Measurements from ENCODE around the gene VWF. TPM values are rescaled to one million over a fixed set of nuclear protein-coding genes. Genes with fewer than 3 reads are reported as not detected.

VWF gene
- total RNA-seq, 2 donors from 2014 or later, result 248 to 476 TPM

DNA sequence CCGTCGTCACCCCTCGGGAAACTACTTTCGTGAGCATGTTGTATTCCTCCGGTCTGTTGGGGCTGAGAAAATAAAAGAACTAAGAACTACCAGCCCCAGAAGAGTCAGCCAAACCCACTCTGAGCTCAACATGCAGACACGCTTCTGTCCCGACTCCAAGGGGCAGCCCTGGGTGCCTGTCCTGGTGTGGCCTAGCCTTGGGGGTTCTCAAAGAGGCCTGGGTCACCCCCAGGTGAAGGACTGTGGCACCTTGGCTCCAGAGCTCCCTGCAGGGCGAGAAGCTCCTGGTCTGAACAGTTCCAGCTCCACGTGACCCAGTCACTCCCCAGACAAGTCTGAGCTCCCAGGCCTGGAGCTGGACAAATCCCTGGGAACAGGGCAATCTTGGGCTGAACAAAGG is 87.0 kb downstream of the VWF start:
- 90 to 93% methylated on average over 2 to 9 of the region's 9 CpGs for WGBS, 2 experiments (ENCODE audit: insufficient coverage in 1 of 2, insufficient read length in 1 of 2)
- no peak for DNase-seq
- Histone ChIP-seq H3K4me3 (ENCODE audit: low read length) (no peak overlapping the region), H3K27ac (ENCODE audit: low read depth, low read length) (no peak overlapping the region), H3K9ac (ENCODE audit: extremely low read depth, low read length, poor library complexity, severe bottlenecking) (no peak overlapping the region), H3K27me3 (ENCODE audit: control insufficient read depth, insufficient read depth, low read length, poor library complexity, severe bottlenecking) (no peaks in the 10 kb centered on the region), H3K36me3 (ENCODE audit: control insufficient read depth, insufficient read depth, low read length) (peaks cover 66% of the 10 kb centered on the region), H3K4me1 (ENCODE audit: control insufficient read depth, insufficient read depth, low read length) (peaks cover 8% of the 10 kb centered on the region), H3K9me3 (ENCODE audit: control insufficient read depth, low read length) (no peaks in the 10 kb centered on the region)
- Mint-ChIP-seq H3K27ac (no peak overlapping the region), H3K27me3 (ENCODE audit: insufficient read depth) (no peaks in the 10 kb centered on the region), H3K4me3 (no peak overlapping the region), H3K36me3 (ENCODE audit: low read depth) (peaks cover 82% of the 10 kb centered on the region), H3K9me3 (no peaks in the 10 kb centered on the region), H3K4me1 (peaks cover 19% of the 10 kb centered on the region)
- TF ChIP-seq, protein P1, sequence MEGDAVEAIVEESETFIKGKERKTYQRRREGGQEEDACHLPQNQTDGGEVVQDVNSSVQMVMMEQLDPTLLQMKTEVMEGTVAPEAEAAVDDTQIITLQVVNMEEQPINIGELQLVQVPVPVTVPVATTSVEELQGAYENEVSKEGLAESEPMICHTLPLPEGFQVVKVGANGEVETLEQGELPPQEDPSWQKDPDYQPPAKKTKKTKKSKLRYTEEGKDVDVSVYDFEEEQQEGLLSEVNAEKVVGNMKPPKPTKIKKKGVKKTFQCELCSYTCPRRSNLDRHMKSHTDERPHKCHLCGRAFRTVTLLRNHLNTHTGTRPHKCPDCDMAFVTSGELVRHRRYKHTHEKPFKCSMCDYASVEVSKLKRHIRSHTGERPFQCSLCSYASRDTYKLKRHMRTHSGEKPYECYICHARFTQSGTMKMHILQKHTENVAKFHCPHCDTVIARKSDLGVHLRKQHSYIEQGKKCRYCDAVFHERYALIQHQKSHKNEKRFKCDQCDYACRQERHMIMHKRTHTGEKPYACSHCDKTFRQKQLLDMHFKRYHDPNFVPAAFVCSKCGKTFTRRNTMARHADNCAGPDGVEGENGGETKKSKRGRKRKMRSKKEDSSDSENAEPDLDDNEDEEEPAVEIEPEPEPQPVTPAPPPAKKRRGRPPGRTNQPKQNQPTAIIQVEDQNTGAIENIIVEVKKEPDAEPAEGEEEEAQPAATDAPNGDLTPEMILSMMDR (conservative IDR thresholded peaks at IDR 0.05), result no peak

DNA sequence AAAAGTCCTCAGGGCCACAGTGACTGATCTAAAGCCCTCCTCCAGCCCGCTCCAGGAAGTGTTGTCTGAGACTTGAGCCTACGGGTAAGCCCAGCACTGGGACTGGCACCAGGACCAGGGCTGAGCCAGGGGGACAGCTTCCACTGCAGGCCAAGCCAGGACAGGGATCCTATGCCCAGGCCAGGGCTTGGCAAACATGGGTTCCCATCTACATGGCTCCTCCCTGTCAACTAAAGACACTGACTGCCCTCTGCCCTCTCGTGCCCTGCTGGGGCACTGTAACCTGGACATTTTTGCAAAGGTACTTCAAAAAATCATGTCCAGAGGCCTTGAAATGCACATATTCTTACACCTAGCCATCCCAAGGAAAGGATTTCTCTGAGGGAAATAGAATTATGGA is 88.0 kb downstream of the VWF start:
- Mint-ChIP-seq H3K4me1 (peaks cover 19% of the 10 kb centered on the region), H3K27ac (no peak overlapping the region), H3K36me3 (ENCODE audit: low read depth) (peaks cover 81% of the 10 kb centered on the region), H3K27me3 (ENCODE audit: insufficient read depth) (no peaks in the 10 kb centered on the region), H3K9me3 (no peaks in the 10 kb centered on the region), H3K4me3 (no peak overlapping the region)
- no peak overlapping the region for H3K27ac ChIP-seq (ENCODE audit: low read depth, low read length)
- no peak overlapping the region for H3K9ac ChIP-seq (ENCODE audit: extremely low read depth, low read length, poor library complexity, severe bottlenecking)
- TF ChIP-seq, protein P1 (conservative IDR thresholded peaks at IDR 0.05), result no peak
- H3K36me3 ChIP-seq (ENCODE audit: control insufficient read depth, insufficient read depth, low read length), result peaks cover 58% of the 10 kb centered on the region
- no peak for DNase-seq
- H3K4me1 ChIP-seq (ENCODE audit: control insufficient read depth, insufficient read depth, low read length), result peaks cover 8% of the 10 kb centered on the region
- H3K4me3 ChIP-seq (ENCODE audit: low read length), result no peak overlapping the region
- H3K9me3 ChIP-seq (ENCODE audit: control insufficient read depth, low read length), result no peaks in the 10 kb centered on the region
- H3K27me3 ChIP-seq (ENCODE audit: control insufficient read depth, insufficient read depth, low read length, poor library complexity, severe bottlenecking), result no peaks in the 10 kb centered on the region
- 86 to 96% methylated on average over 1 to 3 of the region's 3 CpGs for WGBS, 2 experiments (ENCODE audit: insufficient coverage in 1 of 2, insufficient read length in 1 of 2)

DNA sequence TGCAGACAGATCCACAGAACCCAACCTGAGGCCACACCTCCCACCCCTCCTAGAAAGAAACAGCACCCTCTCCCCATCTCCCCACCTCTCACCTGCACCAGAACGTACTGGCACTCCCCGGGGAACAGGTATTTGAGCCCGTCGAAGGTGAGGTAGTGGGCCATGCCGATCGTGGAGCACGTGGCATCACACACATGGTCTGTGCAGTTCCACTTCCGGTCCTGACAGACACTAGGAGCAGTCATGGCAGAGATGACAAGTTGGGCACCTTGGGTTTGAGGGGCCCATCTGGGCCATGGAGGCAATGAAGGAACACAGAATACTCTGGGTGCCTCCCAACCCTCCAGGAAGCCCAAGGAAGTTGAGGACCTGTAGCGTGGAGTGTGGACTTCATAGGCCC is 89.9 kb downstream of the VWF start:
- TF ChIP-seq, protein P1 (conservative IDR thresholded peaks at IDR 0.05), result no peak
- Mint-ChIP-seq H3K27ac (peak overlapping the region; percentile 38), H3K4me3 (no peak overlapping the region), H3K36me3 (ENCODE audit: low read depth) (peaks cover 93% of the 10 kb centered on the region), H3K27me3 (ENCODE audit: insufficient read depth) (no peaks in the 10 kb centered on the region), H3K4me1 (peaks cover 15% of the 10 kb centered on the region), H3K9me3 (no peaks in the 10 kb centered on the region)
- Histone ChIP-seq H3K4me3 (ENCODE audit: low read length) (no peak overlapping the region), H3K9ac (ENCODE audit: extremely low read depth, low read length, poor library complexity, severe bottlenecking) (no peak overlapping the region), H3K27me3 (ENCODE audit: control insufficient read depth, insufficient read depth, low read length, poor library complexity, severe bottlenecking) (no peaks in the 10 kb centered on the region), H3K4me1 (ENCODE audit: control insufficient read depth, insufficient read depth, low read length) (peaks cover 8% of the 10 kb centered on the region), H3K36me3 (ENCODE audit: control insufficient read depth, insufficient read depth, low read length) (peaks cover 65% of the 10 kb centered on the region), H3K27ac (ENCODE audit: low read depth, low read length) (no peak overlapping the region), H3K9me3 (ENCODE audit: control insufficient read depth, low read length) (peaks cover under 1% of the 10 kb centered on the region)
- no peak for DNase-seq
- WGBS, 2 experiments (ENCODE audit: insufficient coverage in 1 of 2, insufficient read length in 1 of 2), result 83 to 88% methylated on average over 5 to 9 of the region's 9 CpGs
